ENCODE data around the gene KCNQ5.
"Not testable (repeated sequence)": the region's sequence is repeated elsewhere in the genome, so short reads cannot be mapped to it uniquely, and the experiment has no call there.

Gene KCNQ5

DNA sequence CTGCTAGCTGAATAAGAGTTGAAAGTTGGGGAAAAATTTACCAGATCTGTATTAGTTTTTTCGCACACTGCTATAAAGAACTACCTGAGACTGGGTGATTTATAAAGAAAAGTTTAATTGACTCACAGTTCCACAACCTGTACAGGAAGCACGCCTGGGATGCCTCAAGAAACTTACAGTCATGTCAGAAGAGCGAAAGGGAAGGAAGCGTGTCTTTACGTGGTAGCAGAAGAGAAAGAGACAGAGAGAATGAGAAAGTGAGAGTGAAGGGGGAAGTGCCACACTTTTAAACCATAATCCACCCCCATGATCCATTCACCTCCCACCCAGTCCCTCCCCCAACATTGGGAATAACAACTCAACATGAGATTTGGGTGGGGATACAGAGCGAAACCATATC lies 523.8 kb downstream of the KCNQ5 start:
- DNase-seq: no peak

DNA sequence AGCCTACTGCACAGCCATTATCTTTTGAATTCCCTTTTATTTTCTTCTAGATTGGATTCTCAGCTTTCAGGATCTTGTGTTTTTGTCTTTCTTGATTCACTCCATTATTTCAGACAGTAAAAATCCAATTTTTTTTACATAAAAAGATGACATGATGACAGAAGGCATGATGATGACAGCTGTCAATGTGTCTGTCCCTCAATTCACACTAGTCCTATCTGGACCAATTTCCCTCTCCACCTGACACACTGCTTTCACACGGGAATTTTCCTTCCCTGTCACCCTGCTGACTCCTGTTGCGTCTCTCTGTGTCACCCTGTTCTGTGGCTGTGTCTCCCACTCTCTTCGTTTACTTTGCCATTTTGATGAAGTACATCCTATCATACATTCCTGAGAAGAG lies 529.9 kb downstream of the KCNQ5 start:
- DNase-seq: no peak

GRCh38 chr6:73152556-73152955 lies 530.7 kb downstream of the KCNQ5 start:
- no peak for DNase-seq

DNA sequence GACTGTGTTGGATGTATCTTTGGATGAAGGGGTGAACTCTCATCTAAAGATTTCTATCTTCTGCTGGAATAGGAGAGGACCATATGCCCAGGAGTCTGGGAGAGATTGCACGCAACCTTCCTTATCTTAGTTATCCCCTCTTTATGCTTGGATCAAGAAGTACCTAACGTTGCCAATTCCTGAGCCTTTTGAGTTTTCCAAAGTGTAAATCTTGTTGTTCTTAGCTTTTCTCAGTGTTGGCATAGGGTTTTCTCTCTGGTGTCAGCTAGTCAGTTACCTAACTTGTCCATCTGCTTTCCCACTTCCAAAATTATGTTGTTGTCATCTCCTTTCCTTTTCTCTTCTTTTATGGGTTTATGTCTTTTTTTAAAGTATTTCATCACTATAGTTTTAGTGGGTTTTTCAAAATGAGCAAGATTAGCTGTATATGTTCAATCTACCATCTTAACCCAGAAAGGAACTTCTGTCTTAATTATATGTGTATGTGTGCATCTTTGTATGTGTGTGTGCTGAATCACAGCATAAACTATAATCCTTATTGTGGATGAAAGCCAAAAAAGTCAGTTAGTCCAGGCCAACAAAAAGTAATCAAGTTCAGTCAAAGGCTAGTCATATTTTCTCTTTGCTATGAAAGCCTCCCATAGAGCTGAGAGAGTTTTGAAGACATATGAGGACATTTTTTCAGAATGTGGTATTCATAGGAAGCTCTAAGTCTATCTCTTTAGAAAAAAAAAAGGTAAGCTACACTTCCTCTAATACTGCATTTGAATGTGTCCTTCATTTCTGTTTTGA lies 531.3 kb downstream of the KCNQ5 start:
- peak; percentile 66 for DNase-seq

- DNase-seq: no peak
These were observed 535.2 kb downstream of the KCNQ5 start for GRCh38 chr6:73156793-73157767.

DNA sequence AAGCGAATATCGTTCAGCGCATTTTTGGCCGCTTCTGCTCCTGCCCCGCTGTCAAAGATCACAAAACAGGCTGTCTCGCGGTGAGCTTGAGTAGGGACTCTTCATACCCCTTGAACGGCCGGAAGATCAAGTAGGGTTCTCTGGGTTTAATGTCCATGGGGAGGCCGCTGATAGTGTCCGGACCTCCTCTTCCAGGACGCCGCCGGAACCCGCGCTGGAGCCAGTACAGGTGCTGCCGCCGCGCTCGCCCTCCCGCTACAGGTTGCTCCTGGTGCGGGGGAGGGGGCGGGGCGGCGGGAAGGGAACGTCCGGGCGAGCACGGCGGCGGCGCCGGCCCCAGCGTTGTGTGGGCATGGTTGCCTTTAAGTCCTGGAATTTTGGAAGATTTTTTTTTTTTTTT lies 536.0 kb downstream of the KCNQ5 start:
- no peak for DNase-seq

DNA sequence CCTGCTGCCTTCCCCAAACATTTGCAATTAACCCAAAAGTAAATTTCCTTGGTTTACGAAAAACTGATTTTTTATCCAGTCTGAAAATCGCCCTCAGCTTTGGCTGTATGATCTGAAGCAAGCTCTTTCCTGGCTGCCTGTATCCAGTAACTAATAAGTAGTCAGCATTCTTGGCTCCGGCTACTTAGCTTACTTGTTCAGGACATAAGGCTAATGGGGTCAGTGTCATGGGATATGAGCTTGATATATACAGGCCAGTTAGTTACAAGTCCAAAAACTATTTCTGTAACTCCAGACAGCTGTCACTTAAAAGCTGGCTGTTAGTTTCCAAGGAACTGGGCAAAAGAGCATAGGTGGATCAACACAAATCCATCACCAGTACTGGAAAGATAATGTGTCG lies 547.2 kb downstream of the KCNQ5 start:
- no peak for DNase-seq

DNA sequence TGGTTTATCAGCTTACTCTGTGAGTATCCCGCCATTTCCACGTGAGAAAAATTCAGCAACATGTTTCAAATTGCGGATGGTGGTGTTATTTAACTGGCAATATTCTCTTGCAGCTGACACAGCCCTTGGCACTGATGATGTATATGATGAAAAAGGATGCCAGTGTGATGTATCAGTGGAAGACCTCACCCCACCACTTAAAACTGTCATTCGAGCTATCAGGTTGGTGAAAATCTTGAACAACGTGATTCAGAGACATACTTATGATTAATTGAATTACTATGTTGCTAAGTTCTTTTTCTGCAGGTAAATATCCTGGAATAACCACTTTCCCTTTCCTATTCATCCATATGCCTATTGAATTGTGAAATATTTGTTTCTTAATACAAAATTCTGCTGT lies 547.8 kb downstream of the KCNQ5 start:
- no peak for DNase-seq

- no peak for DNase-seq
These were observed 552.8 kb downstream of the KCNQ5 start for GRCh38 chr6:73174646-73175045.

DNA sequence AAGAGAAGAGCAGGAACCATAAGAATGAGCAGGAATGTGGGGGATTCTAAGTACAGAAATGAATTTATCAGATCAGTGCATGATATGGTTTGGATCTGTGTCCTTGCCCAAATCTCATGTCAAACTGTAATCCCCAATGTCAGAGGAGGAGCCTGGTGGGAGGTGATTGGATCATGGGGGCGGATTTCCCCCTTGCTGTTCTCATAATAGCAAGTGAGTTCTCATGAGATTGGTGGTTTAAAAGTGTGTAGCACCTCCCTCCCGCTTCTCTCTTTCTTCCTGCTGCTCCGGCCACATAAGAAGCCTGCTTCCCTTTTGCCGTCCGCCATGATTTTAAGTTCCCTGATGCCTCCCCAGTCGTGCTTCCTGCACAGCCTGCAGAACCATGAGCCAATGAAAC lies 554.2 kb downstream of the KCNQ5 start:
- DNase-seq: no peak

DNA sequence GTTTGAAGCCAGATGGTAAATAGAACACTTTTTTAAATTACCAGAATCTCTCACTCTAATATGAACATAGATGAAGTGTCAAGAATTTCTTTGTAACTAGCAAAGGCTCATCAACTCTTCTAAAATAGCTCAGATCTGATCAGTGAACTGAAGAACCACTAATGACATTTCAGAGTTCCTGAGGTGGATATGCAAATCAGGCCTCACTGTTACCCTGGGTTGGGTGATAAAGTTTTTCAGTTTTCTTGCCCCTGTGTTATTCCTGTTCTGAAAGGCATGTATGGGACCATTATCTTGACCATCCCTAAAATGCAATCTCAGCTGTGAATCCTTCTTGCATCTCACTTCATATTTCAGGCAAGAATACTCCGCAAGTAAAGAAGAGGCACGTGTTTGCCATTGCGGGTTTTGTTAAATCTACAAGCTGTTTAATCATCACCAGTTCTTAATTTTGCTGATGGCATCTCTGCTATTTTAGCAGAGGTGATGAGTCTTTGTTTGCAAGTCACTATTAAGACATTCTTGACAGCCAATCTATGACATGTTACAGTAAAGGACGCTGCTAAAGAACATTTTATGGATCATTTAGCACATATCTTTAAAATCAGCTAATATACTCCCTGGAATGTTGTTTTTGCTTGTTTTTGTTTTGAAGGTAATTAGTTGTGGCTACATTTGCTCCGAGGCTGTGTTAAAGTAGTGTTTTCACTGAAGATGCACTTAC lies 555.5 kb downstream of the KCNQ5 start:
- DNase-seq: no peak

GRCh38 chr6:73180076-73180738 lies 558.3 kb downstream of the KCNQ5 start:
- peak; percentile 12 for DNase-seq

- DNase-seq: peak; percentile 73
These were observed 559.1 kb downstream of the KCNQ5 start for GRCh38 chr6:73180763-73181619.

GRCh38 chr6:73182021-73182607 lies 560.2 kb downstream of the KCNQ5 start:
- DNase-seq: no peak

GRCh38 chr6:73193302-73193701 lies 571.4 kb downstream of the KCNQ5 start:
- DNase-seq: not testable (repeated sequence)

- DNase-seq: no peak
These were observed 572.9 kb downstream of the KCNQ5 start for GRCh38 chr6:73194744-73195143.

DNA sequence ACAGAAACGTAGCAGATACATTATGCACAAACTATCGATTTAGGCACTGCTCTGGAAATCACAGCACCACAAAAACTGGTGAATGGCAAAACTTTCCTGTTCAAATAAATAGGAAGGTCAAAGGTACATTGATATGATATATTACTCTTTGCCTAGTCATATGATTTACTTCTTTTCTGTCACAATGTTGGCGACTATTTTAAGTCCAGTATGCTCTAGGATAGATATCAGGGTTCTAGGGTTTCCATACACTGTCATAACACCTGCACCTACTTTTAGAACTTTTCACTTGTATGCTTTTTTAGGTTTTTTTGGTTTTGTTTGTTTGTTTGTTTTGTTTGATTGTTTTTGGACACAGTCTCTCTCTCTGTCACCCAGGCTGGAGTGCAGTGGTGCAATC lies 578.4 kb downstream of the KCNQ5 start:
- no peak for DNase-seq

DNA sequence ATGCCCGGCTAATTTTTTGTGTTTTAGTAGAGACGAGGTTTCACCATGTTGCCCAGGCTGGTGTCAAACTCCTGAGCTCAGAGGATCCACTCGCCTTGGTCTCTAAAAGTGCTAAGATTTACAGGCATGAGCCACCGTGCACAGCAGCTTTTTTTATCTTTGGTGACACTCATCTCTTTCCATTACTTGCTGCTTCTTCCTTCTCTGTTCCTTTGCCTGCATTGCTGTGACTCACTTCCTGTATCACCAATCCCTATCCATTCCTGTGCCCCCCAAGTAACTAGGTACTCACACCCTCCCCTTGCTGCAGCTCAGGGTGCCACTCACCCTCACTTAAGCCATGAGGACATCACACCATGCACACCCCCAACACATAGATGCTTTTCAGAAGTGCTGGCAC lies 578.9 kb downstream of the KCNQ5 start:
- no peak for DNase-seq

GRCh38 chr6:73203098-73203497 lies 581.2 kb downstream of the KCNQ5 start:
- DNase-seq: no peak

GRCh38 chr6:73204252-73204651 lies 582.4 kb downstream of the KCNQ5 start:
- DNase-seq: no peak

DNA sequence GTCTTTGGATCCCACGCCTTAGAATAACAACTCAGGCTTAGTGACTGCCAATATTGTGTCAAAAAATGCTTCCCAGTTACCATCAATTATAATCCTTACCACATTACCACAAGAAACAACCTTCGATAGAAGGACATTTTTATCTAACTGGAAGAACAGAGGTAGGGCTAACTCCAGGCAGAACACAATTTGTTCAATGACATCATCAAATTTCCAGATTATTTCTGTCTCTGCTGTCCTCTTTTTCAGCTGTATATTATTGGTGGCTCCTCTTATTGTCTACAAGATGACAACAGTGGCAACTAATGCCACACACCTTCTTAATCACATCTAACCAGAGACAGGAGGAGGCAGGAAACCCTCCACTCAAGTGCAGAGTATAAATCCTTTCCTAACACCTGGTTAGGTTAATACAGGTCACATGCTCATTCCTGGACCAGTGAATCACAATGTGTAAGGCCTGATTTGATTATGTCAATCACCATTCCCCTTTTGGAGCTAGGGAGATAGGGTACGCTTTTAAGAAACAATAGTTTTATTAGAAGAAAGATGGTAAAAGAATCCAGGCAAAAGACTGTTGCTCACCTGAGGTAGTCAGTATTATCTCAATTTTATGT lies 585.5 kb downstream of the KCNQ5 start:
- no peak for DNase-seq
